ENCODE measurements around the gene NXF1. TPM values are rescaled to one million over a fixed set of nuclear protein-coding genes. Genes with fewer than 3 reads are reported as not detected.
"Not testable (repeated sequence)": the region's sequence is repeated elsewhere in the genome, so short reads cannot be mapped to it uniquely, and the experiment has no call there.

Gene NXF1
- total RNA-seq, 1 donor from 2014 or later: 93.2 TPM

DNA sequence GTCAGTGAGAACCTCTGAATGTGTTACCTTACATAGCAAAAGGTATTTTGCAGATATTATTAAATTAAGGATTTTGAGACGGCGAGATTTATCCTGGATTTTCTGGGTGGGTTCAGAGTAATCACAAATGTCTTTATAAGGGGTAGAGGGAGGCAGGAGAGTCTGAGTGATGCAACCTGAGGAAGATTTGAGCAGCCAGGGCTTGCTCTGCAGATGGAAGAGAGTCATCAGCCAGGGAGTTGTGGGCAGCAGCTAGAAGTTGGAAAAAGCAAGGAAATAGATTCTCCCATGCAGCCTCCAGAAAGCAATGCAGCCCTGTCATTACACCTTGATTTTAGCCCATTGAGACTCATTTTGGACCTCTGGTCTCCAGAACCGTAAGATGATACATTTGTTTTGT, 38.2 kb upstream of the NXF1 start:
- Histone ChIP-seq H3K9me3 (no peaks in the 10 kb centered on the region), H3K27ac (no peak overlapping the region), H3K36me3 (no peaks in the 10 kb centered on the region), H3K4me3 (no peak overlapping the region), H3K27me3 (ENCODE audit: low read depth) (no peaks in the 10 kb centered on the region), H3K4me1 (peaks cover 14% of the 10 kb centered on the region)
- TF ChIP-seq, protein P1, sequence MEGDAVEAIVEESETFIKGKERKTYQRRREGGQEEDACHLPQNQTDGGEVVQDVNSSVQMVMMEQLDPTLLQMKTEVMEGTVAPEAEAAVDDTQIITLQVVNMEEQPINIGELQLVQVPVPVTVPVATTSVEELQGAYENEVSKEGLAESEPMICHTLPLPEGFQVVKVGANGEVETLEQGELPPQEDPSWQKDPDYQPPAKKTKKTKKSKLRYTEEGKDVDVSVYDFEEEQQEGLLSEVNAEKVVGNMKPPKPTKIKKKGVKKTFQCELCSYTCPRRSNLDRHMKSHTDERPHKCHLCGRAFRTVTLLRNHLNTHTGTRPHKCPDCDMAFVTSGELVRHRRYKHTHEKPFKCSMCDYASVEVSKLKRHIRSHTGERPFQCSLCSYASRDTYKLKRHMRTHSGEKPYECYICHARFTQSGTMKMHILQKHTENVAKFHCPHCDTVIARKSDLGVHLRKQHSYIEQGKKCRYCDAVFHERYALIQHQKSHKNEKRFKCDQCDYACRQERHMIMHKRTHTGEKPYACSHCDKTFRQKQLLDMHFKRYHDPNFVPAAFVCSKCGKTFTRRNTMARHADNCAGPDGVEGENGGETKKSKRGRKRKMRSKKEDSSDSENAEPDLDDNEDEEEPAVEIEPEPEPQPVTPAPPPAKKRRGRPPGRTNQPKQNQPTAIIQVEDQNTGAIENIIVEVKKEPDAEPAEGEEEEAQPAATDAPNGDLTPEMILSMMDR (IDR thresholded peaks at IDR 0.05): no peak
- DNase-seq (no peak), ATAC-seq (no peak)
- intact Hi-C loops (cut with DNase I): no loop called here

DNA sequence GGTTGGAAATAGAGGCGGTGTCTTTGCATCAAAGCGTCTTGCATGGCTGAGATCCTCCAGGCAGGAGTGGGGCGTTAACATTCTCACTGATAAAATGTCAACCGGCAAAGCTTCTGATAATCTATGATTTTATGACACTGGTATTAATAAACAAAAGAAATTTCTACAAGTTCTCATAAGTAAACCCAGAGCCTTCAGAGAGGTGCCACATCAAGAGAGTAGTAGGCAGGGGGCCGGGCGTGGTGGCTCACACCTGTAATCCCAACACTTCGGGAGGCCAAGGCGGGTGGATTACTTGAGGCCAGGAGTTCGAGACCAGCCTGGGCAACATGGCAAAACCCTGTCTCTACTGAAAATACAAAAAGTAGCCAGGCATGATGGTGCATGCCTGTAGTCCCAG, 37.7 kb upstream of the NXF1 start:
- DNase-seq; H3K27me3 ChIP-seq (ENCODE audit: low read depth); ATAC-seq; intact Hi-C loops (cut with DNase I); H3K9me3 ChIP-seq; H3K4me3 ChIP-seq; H3K36me3 ChIP-seq: not testable (repeated sequence)
- Histone ChIP-seq H3K27ac (peak overlapping the region; percentile 100), H3K4me1 (peaks cover 20% of the 10 kb centered on the region)

DNA sequence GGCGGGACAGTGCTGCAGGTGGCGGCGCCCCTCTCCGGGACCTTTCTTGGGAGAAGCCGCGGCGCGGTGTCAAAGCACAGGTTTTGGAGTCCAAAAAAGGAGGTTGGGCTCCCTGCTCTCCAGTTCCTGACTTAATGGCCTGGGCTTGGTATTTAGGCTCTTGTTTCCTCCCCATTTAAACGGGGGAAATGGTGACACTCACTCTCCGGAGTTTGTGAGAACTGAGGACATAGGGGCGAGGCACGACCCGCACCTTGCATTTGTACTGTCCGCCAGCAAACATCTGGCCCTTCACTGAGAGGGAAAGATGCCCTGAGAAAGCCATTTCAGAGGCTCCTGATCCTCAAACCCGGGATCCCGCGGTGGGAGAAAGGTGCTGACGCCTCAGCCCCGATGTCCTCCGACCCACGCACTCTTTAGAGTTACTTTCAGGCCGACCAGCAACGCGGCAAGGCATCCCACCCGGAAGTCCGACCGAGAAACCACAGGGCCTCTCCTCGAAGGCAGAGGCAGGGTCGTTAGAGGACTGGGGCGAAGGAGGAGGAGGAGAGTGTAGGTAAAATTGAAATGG, 37.0 kb upstream of the NXF1 start:
- Histone ChIP-seq H3K36me3 (no peaks in the 10 kb centered on the region), H3K27me3 (ENCODE audit: low read depth) (no peaks in the 10 kb centered on the region), H3K4me1 (peaks cover 24% of the 10 kb centered on the region), H3K27ac (peak overlapping the region; percentile 100), H3K4me3 (peak overlapping the region; percentile 100), H3K9me3 (no peaks in the 10 kb centered on the region)
- ATAC-seq (peak; percentile 0), DNase-seq (peak; percentile 54)
- TF ChIP-seq, protein P1 (IDR thresholded peaks at IDR 0.05): no peak
- intact Hi-C loops (cut with DNase I): no loop called here

DNA sequence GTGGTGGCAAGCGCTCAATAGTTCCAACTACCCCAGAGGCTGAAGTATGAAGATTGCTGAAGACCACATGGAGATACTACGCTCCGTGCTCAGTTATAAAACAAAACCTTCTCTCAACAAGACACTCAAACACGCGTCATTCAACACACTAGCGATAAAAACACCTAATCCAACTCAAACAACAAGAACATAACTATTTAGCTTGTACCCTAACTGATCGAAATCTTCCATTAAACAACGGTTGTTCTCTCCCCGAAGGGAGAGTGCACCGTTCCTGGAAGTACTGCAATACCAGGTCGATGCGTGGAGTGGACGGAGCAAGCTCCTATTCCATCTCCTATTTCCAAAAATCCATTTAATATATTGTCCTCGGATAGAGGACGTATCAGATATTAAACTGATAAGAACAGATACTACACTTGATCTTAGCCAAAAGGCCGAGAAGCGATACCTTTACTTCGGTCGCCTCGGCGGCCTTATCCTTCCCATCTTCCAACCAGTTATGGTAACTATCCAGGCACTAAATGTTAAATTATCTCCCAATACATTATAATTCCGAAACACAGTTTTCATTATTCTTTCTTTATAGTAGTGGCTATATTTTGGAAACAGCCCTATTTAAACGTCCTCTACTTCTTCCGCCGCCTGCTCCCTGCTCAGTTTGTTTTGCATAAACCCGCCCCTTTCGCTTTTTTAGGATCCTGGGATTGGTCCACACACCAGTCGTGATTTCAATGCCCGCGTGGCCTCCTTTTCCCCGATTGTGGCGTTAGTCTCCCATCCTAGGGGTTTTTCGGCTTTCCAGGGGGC, 36.3 kb upstream of the NXF1 start:
- Histone ChIP-seq H3K36me3 (no peaks in the 10 kb centered on the region), H3K9me3 (no peaks in the 10 kb centered on the region)

DNA sequence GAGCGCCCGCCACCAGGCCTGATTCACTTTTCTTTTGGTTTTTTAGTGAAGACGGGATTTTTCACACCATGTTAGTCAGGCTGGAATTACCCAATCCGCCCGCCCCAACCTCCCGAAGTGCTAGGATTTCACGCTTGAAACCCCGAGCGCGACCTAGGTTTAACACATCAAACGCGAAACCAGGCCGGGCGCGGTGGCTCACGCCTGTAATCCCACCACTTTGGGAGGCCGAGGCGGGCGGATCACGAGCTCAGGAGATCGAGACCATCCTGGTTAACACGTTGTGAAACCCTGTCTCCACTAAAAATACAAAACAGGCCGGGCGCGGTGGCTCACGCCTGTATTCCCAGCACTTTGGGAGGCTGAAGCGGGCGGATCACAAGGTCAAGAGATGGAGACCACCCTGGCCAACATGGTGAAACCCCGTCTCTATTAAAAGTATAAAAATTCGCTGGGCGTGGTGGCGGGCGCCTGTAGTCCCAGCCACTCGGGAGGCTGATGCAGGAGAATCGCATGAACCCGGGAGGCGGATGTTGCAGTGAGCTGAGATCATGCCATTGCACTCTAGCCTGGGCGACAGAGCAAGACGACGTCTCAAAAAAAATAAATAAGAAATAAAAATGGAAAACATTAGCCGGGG, 35.6 kb upstream of the NXF1 start:
- H3K9me3 ChIP-seq; H3K27me3 ChIP-seq (ENCODE audit: low read depth); intact Hi-C loops (cut with DNase I); H3K36me3 ChIP-seq: not testable (repeated sequence)
- Histone ChIP-seq H3K27ac (peak overlapping the region; percentile 100), H3K4me1 (peaks cover 24% of the 10 kb centered on the region), H3K4me3 (peak overlapping the region; percentile 100)
- peak; percentile 11 to 24 for ATAC-seq
- peak; percentile 80 for DNase-seq

More for the DNA sequence above, 36.3 kb upstream of the NXF1 start:
- H3K27ac ChIP-seq: peak overlapping the region; percentile 100
- TF ChIP-seq, protein P1 (IDR thresholded peaks at IDR 0.05): no peak
- peak; percentile 80 for DNase-seq
- H3K4me3 ChIP-seq: peak overlapping the region; percentile 100
- peaks cover 24% of the 10 kb centered on the region for H3K4me1 ChIP-seq
- H3K27me3 ChIP-seq (ENCODE audit: low read depth): no peaks in the 10 kb centered on the region
- intact Hi-C loops (cut with DNase I): no loop called here
- peak; percentile 82 to 86 for ATAC-seq

DNA sequence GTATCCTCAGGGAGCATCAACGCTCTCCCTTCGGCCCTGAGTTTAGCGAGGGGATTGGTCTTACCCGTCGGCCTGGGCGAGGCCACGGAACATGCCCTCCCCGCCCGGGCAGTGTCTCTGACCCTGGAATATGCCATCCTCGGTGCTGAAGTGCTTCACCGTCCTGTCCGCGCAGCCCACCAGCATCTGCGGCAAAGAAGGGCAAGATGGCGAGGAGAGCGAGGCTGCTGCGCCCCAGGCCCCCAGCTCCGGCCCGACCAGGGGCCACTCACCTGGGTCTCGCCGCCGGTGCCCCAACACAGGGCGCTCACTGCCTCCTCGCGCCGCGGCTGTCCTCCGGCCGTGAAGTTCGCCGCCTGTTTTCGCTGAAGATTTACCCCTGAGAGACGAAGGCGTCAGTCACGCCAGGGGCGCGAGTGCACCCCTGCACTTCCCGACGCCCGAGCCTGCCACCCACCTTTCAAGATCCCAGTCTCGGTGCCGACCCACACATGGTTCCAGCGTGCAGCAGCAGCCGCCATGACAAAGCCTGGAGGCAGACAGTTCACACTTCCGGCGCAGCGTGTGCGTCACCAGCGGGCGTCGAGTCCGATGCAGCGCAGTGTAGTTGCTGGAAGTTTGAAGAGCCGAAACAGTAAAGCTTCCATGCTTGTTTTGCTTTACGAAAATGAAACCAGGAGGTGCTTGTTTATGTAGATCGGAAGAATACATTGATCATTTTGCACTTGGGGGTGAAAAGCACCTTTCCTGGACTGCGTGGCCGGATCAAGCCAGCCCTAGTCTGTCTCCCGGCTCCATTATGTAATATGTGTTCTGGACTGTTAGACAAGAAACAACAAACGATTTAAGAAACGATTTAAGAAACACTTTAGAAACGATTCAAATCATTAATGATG, 34.1 kb upstream of the NXF1 start, which contains the start of gene WDR74:
Gene WDR74 (minus strand): TSS at position 541 of the 896 bp plus-strand sequence. CDS start 20 bp downstream, at position 521.
- H3K27me3 ChIP-seq (ENCODE audit: low read depth): no peaks in the 10 kb centered on the region
- peak within 1 kb of the TSS; percentile 100 for H3K27ac ChIP-seq
- TF ChIP-seq, protein P1 (IDR thresholded peaks at IDR 0.05): no peak
- H3K9me3 ChIP-seq: no peaks in the 10 kb centered on the region
- H3K4me3 ChIP-seq: peak within 1 kb of the TSS; percentile 100
- peak; percentile 83 to 87 for ATAC-seq
- peak; percentile 96 for DNase-seq
- intact Hi-C loops (cut with DNase I): no loop called here
- H3K36me3 ChIP-seq: peaks cover 23% of the 10 kb centered on the region
- H3K4me1 ChIP-seq: peaks cover 26% of the 10 kb centered on the region

All from lower lobe of right lung (tissue), 2 donors.